Middle frontal gyrus (tissue), 1 donor: ENCODE results near the gene CNTNAP2.
"Not testable (repeated sequence)": the region's sequence is repeated elsewhere in the genome, so short reads cannot be mapped to it uniquely, and the experiment has no call there.

Experiments used
- DNase-seq: peaks from one replicate; pipeline ENCODE4 v3.0.0-alpha.2; 2015; ENCODE audit warnings: low spot score; ENCODE audit errors: extremely low spot score

Gene CNTNAP2

GRCh38 chr7:148327379-148327778, 2210.8 kb downstream of the CNTNAP2 start:
- DNase-seq = no peak

GRCh38 chr7:148328906-148329305, 2212.3 kb downstream of the CNTNAP2 start:
- DNase-seq = no peak

- DNase-seq = no peak
Measured at GRCh38 chr7:148330124-148330818, 2213.7 kb downstream of the CNTNAP2 start.

GRCh38 chr7:148330822-148331221, 2214.2 kb downstream of the CNTNAP2 start:
- no peak for DNase-seq

GRCh38 chr7:148331456-148331855, 2214.9 kb downstream of the CNTNAP2 start:
- not testable (repeated sequence) for DNase-seq

- no peak for DNase-seq
Measured at GRCh38 chr7:148332191-148333186, 2215.9 kb downstream of the CNTNAP2 start.

- DNase-seq = no peak
Measured at GRCh38 chr7:148334441-148334956, 2217.9 kb downstream of the CNTNAP2 start.

- no peak for DNase-seq
Measured at GRCh38 chr7:148334959-148335577, 2218.5 kb downstream of the CNTNAP2 start.

GRCh38 chr7:148335790-148336189, 2219.2 kb downstream of the CNTNAP2 start:
- DNase-seq = no peak

- no peak for DNase-seq
Measured at GRCh38 chr7:148336411-148336810, 2219.8 kb downstream of the CNTNAP2 start.

- DNase-seq = no peak
Measured at GRCh38 chr7:148337246-148337965, 2220.8 kb downstream of the CNTNAP2 start.

- DNase-seq = no peak
Measured at GRCh38 chr7:148337995-148338747, 2221.6 kb downstream of the CNTNAP2 start.

- DNase-seq = no peak
Measured at GRCh38 chr7:148340438-148341280, 2224.1 kb downstream of the CNTNAP2 start.

- no peak for DNase-seq
Measured at GRCh38 chr7:148344406-148344805, 2227.8 kb downstream of the CNTNAP2 start.

- DNase-seq = no peak
Measured at GRCh38 chr7:148347981-148348380, 2231.4 kb downstream of the CNTNAP2 start.

- DNase-seq = no peak
Measured at GRCh38 chr7:148348466-148348865, 2231.9 kb downstream of the CNTNAP2 start.

GRCh38 chr7:148356303-148356702, 2239.7 kb downstream of the CNTNAP2 start:
- no peak for DNase-seq

GRCh38 chr7:148362541-148362940, 2245.9 kb downstream of the CNTNAP2 start:
- DNase-seq = no peak

GRCh38 chr7:148367731-148368475, 2251.3 kb downstream of the CNTNAP2 start:
- no peak for DNase-seq
